Brain microvascular endothelial cell (primary cell): Measurements from ENCODE around the gene CAMTA1.

ENCODE experiments used
- DNase-seq: peaks from one replicate; pipeline ENCODE4 v3.0.0-alpha.2; 2020
- H3K27ac ChIP-seq: fragments of 250-450 bp; sonication (Bioruptor Pico); 2 replicates; pipeline ENCODE4 v1.5.1; 2020; ENCODE audit warnings: mild to moderate bottlenecking, moderate library complexity
- H3K27me3 ChIP-seq: fragments of 250-450 bp; sonication (Bioruptor Pico); replicated peaks from 2 replicates; pipeline ENCODE4 v1.5.1; 2020; ENCODE audit warnings: mild to moderate bottlenecking
- H3K36me3 ChIP-seq: fragments of 250-450 bp; sonication (Bioruptor Pico); replicated peaks from 2 replicates; pipeline ENCODE4 v1.5.1; 2020; ENCODE audit warnings: mild to moderate bottlenecking
- H3K4me3 ChIP-seq: 2 replicates; pipeline ENCODE4 v1.5.1; 2011; ENCODE audit warnings: low read depth, mild to moderate bottlenecking, control low read depth, low read length, moderate library complexity
- in situ Hi-C: cut with HindIII; loops from 2 replicates; pipeline ENCODE4 v1.10.0; 2017; ENCODE audit warnings: low sequenced_read_pairs, low pct_ligation_motif_present
- TF ChIP-seq, protein P1 (sequence below): IDR thresholded peaks from 2 replicates; pipeline ENCODE4 v1.5.1; 2011; ENCODE audit warnings: low read depth, mild to moderate bottlenecking, moderate library complexity, low read length, control low read depth, inconsistent platforms; ENCODE audit errors: missing control alignments

Gene CAMTA1

DNA sequence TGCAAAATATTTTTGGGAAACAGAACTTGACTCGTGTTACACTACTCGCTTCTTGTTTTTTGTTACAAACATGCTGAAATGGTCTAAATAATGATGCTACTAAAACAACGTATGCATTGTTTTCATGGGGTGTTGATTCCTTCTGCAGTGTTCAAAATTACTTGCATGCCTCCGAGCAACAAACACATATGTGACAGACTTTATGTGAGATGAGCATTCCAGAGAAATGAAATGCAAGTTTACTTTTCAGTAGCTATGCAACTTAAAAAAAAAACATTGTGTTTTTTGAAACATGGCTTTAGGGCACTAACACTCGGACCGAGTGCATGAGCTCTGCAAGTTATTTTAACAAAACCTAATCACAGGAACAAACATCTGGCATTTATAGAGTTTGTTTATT, 84.8 kb downstream of the CAMTA1 start:
- H3K36me3 ChIP-seq = no peaks in the 10 kb centered on the region
- H3K4me3 ChIP-seq = no peak overlapping the region
- in situ Hi-C loops = no loop called here
- no peaks in the 10 kb centered on the region for H3K27me3 ChIP-seq
- TF ChIP-seq, protein P1, sequence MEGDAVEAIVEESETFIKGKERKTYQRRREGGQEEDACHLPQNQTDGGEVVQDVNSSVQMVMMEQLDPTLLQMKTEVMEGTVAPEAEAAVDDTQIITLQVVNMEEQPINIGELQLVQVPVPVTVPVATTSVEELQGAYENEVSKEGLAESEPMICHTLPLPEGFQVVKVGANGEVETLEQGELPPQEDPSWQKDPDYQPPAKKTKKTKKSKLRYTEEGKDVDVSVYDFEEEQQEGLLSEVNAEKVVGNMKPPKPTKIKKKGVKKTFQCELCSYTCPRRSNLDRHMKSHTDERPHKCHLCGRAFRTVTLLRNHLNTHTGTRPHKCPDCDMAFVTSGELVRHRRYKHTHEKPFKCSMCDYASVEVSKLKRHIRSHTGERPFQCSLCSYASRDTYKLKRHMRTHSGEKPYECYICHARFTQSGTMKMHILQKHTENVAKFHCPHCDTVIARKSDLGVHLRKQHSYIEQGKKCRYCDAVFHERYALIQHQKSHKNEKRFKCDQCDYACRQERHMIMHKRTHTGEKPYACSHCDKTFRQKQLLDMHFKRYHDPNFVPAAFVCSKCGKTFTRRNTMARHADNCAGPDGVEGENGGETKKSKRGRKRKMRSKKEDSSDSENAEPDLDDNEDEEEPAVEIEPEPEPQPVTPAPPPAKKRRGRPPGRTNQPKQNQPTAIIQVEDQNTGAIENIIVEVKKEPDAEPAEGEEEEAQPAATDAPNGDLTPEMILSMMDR = no peak
- peak overlapping the region; percentile 16 for H3K27ac ChIP-seq
- no peak for DNase-seq

DNA sequence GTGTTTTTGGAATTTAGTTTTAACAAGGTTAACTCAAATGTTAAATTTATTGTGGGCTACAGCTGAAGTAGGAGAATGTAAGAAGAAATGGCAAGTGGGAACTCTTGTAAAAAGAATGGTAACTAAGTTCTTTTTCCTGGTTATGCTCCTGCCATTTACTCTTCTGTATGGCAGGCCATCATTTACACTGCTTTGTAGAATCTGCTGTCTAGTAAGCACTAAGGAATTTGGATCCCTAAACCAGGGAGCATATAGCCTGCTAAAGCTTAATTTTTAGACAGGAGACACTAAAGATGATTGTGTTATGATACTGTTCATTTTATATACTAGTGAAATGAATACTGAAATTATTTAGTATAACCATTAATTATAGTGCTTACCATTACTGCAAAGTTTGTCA, 85.3 kb downstream of the CAMTA1 start:
- Histone ChIP-seq H3K36me3 (no peaks in the 10 kb centered on the region), H3K4me3 (no peak overlapping the region), H3K27ac (peak overlapping the region; percentile 16), H3K27me3 (no peaks in the 10 kb centered on the region)
- TF ChIP-seq, protein P1 = no peak
- in situ Hi-C loops = no loop called here
- DNase-seq = peak; percentile 10

GRCh38 chr1:6871300-6871972, 86.2 kb downstream of the CAMTA1 start:
- H3K4me3 ChIP-seq = no peak overlapping the region
- DNase-seq = no peak
- H3K36me3 ChIP-seq = no peaks in the 10 kb centered on the region
- no peaks in the 10 kb centered on the region for H3K27me3 ChIP-seq
- in situ Hi-C loops = no loop called here
- no peak overlapping the region for H3K27ac ChIP-seq
- TF ChIP-seq, protein P1 = no peak

DNA sequence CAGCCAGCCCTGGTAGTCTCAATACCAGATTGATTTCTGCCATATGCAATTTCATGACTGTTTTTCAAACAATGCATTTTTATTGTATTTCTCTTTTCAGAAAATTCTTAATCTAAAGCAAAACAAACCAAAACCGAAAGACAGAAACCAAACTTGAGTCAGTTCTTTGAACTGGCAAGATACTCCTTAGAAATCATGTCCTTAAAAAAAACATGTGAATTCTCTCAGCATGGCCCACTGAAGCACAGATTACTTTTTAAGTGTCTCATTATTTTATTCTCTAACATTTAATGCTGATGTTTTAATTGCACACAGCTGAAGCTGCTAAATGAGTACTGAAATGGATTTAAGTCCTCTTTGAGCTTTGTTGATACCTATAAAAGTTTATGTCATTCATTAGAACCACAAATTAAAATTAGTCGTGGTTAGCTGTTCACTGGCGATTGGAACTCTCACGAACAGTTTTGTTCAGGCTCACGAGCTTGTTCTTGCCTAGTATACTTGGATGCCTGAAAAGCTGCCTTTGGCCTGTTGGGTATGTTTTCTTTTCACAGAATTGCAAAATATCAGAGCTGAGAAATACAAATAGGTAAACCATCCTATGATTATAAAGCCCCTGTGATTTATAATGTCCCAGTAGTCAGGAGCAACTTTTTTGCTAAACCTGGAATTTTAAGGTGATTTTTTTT, 87.5 kb downstream of the CAMTA1 start:
- in situ Hi-C loops = no loop called here
- Histone ChIP-seq H3K4me3 (no peak overlapping the region), H3K27me3 (no peaks in the 10 kb centered on the region), H3K27ac (no peak overlapping the region), H3K36me3 (no peaks in the 10 kb centered on the region)
- TF ChIP-seq, protein P1 = no peak
- DNase-seq = no peak

DNA sequence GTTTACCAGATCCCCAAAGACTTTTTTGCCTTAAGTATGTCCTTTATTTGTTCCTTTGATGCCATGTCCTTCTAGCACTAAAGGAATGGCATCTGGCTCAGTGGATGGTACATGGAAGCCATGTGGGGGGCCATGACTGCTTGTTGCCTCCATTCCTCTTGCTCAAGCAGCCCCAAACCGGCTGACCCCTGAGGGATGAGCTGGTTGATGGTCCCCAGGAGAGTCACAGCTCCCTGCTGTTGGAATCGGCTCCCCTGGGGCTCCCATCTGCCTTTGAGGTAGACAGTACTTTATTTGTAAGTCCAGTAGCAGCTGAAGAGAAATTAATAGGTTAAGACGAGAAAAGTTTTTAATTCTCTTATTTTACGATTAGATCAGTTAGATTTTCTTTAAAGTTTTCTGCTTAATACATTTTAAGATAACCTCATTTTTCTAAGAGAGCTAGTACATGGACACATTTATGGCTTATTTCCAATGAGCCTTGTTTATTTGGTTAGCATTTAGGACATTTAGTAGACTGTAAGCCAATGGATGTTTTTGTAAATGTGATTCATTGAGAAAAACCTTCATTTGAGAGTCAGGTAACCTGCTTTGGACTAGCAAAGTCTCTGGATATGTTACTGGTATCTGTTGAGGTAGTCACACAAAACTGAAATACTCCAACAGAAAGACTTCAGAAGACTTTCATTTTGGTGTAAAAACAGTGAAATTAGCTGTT, 88.2 kb downstream of the CAMTA1 start:
- in situ Hi-C loops = no loop called here

More for the DNA sequence above, 88.2 kb downstream of the CAMTA1 start:
- Histone ChIP-seq H3K27ac (no peak overlapping the region), H3K4me3 (no peak overlapping the region), H3K36me3 (no peaks in the 10 kb centered on the region), H3K27me3 (no peaks in the 10 kb centered on the region)
- TF ChIP-seq, protein P1 = no peak
- no peak for DNase-seq
